Measurements from ENCODE around the gene TCF7L1.

DNA sequence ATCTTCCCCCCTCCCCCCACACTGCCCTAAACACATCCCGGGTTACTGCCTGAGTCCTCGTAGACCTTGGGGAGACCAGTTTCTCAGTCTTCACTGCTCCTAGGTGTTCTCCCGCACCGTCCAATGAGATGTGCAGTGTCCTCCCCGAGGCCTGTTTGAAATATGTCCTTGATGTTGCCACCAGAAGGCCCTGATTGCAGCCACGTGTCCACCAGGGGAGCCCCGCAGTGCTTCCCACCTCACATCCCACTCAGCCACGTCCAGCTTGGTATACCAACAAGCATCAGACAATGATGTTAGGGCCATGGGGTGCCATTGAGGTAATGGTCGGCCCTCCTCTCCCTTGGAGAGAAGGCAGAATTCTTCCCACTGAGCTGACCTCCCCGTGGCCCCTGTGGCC is 38.7 kb downstream of the TCF7L1 start:
- TF ChIP-seq, protein P1, sequence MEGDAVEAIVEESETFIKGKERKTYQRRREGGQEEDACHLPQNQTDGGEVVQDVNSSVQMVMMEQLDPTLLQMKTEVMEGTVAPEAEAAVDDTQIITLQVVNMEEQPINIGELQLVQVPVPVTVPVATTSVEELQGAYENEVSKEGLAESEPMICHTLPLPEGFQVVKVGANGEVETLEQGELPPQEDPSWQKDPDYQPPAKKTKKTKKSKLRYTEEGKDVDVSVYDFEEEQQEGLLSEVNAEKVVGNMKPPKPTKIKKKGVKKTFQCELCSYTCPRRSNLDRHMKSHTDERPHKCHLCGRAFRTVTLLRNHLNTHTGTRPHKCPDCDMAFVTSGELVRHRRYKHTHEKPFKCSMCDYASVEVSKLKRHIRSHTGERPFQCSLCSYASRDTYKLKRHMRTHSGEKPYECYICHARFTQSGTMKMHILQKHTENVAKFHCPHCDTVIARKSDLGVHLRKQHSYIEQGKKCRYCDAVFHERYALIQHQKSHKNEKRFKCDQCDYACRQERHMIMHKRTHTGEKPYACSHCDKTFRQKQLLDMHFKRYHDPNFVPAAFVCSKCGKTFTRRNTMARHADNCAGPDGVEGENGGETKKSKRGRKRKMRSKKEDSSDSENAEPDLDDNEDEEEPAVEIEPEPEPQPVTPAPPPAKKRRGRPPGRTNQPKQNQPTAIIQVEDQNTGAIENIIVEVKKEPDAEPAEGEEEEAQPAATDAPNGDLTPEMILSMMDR (IDR thresholded peaks at IDR 0.05 in 4 of 5, conservative IDR thresholded peaks at IDR 0.05 in 1 of 5) = no peak
- no peak for TF ChIP-seq POLR2A (IDR thresholded peaks at IDR 0.05)
